ENCODE data around the gene SMARCD1. TPM values are rescaled to one million over a fixed set of nuclear protein-coding genes. Genes with fewer than 3 reads are reported as not detected.

The SMARCD1 gene
- total and polyA plus RNA-seq, 9 of the 15 experiments (the other 6 are each of a cell fraction or from before 2014, with no cell fraction given), result 0.86 to 91.7 (median 48.0) TPM

- TF ChIP-seq MTA3 (IDR thresholded peaks at IDR 0.05; ENCODE audit: borderline replicate concordance), result peak; percentile 80; the same call in 1 of the 2 replicates
- TF ChIP-seq ZBTB8A (IDR thresholded peaks at IDR 0.05; ENCODE audit: partially characterized antibody), result no peak
- TF ChIP-seq FIP1L1 (IDR thresholded peaks at IDR 0.05; ENCODE audit: low read depth, low read length, poor library complexity, severe bottlenecking), result peak; percentile 71
- peak; percentile 80 for TF ChIP-seq TFAP4 (CRISPR knock-in tag; IDR thresholded peaks at IDR 0.05; ENCODE audit: borderline replicate concordance)
- TF ChIP-seq PHB2 (IDR thresholded peaks at IDR 0.05; ENCODE audit: low read depth), result no peak
- 0 out of 2 replicates have a peak, but pooled peaks have one; percentile 35 for TF ChIP-seq ZBTB34 (CRISPR knock-in tag; IDR thresholded peaks at IDR 0.05)
- peak; percentile 6; the same call in 1 of the 2 replicates for TF ChIP-seq REST (IDR thresholded peaks at IDR 0.05; ENCODE audit: borderline replicate concordance)
- TF ChIP-seq REST (CRISPR knock-in tag; IDR thresholded peaks at IDR 0.05; ENCODE audit: low read depth), result 0 out of 2 replicates have a peak, but pooled peaks have one; percentile 22
- TF ChIP-seq NR2C1 (IDR thresholded peaks at IDR 0.05), result 0 out of 2 replicates have a peak, but pooled peaks have one; percentile 20
- TF ChIP-seq NR2C1 (tag; IDR thresholded peaks at IDR 0.05), result peak; percentile 62
- no peak for TF ChIP-seq GTF3C2 (IDR thresholded peaks at IDR 0.05; ENCODE audit: borderline replicate concordance, extremely low read depth, insufficient read length)
- TF ChIP-seq GABPA (tag; conservative IDR thresholded peaks at IDR 0.05; ENCODE audit: low read depth), result peak; percentile 96
- no peak for TF ChIP-seq ZNF175 (CRISPR knock-in tag; IDR thresholded peaks at IDR 0.05; ENCODE audit: low read depth)
Observed at GRCh38 chr12:50111693-50112455, 26.7 kb downstream of the SMARCD1 start, which contains the start of gene COX14 (continued).

Data from K562 (cell line).